Vagina (tissue), 2 donors: ENCODE data around the gene MAPK6. TPM values are rescaled to one million over a fixed set of nuclear protein-coding genes. Genes with fewer than 3 reads are reported as not detected.

Experiments used
- DNase-seq, 2 donors: peaks; one replicate each; pipeline ENCODE4 v3.0.0-alpha.2; 2017; ENCODE audit errors: extremely low spot score in 2 of 2
- H3K27ac ChIP-seq: fragments of 200-600 bp; sonication (generic); one replicate; pipeline ENCODE4 v1.5.1; 2019
- H3K27me3 ChIP-seq: fragments of 200-600 bp; sonication (generic); one replicate; pipeline ENCODE4 v1.5.1; 2019
- H3K36me3 ChIP-seq, 2 donors: fragments of 200-600 bp; sonication (generic); one replicate each; pipeline ENCODE4 v1.5.1; 2017 to 2019
- H3K4me1 ChIP-seq: fragments of 200-600 bp; sonication (generic); one replicate; pipeline ENCODE4 v1.5.1; 2019
- H3K4me3 ChIP-seq, 2 donors: fragments of 200-600 bp; sonication (generic); 1 replicate in 1 of 2; 2 replicates in 1 of 2; pipeline ENCODE4 v1.5.1; 2016 to 2019
- H3K9me3 ChIP-seq: fragments of 200-600 bp; sonication (generic); one replicate; pipeline ENCODE4 v1.5.1; 2019
- CTCF ChIP-seq, 3 experiments: fragments of 450-650 bp in 2 of 3; fragments of 200-600 bp in 1 of 3; sonication (generic) in 1 of 3; IDR thresholded peaks; one replicate each; pipeline ENCODE4 v1.5.1; 2017 to 2019; ENCODE audit warnings: antibody characterized with exemption in 3 of 3, mild to moderate bottlenecking in 2 of 3, moderate library complexity in 2 of 3
- POLR2A ChIP-seq, 2 donors: fragments of 450-650 bp; IDR thresholded peaks; one replicate each; pipeline ENCODE4 v1.6.1; 2017; ENCODE audit warnings: antibody characterized with exemption in 2 of 2, mild to moderate bottlenecking in 2 of 2, moderate library complexity in 2 of 2
- POLR2AphosphoS5 ChIP-seq, 2 donors: sonication (generic); formaldehyde crosslinking; IDR thresholded peaks; one replicate each; pipeline ENCODE4 v1.9.0; 2017; ENCODE audit warnings: antibody characterized with exemption in 2 of 2, mild to moderate bottlenecking in 2 of 2, low read depth in 1 of 2; ENCODE audit not compliant: insufficient read depth in 1 of 2
- intact Hi-C: fragments of 100-400 bp; cut with DNase I; formaldehyde crosslinking; loops from one replicate; pipeline ENCODE4 v1.15.1; 2023
- total RNA-seq: library from RNA; depleted of rRNA; stranded (reverse); fragments of >200 nt; gene quantifications from one replicate; pipeline ENCODE4 v1.2.3, GENCODE V29; 2016

Gene MAPK6
- total RNA-seq, 1 donor from 2014 or later, result 41.0 TPM

GRCh38 chr15:51971375-51972133, 47.5 kb upstream of the MAPK6 start, which contains the start of gene LEO1:
TSS of gene LEO1 (minus strand) at chr15:51971778. CDS start at chr15:51971745, 33 bp downstream.
- peak in 1 of 2 donors; percentile 92 for DNase-seq
- Histone ChIP-seq H3K36me3 (peaks cover 0 to 11% of the 10 kb centered on the region in 2 donors), H3K27ac (peak within 1 kb of the TSS; percentile 84), H3K4me1 (peaks cover 14% of the 10 kb centered on the region), H3K9me3 (peaks cover 14% of the 10 kb centered on the region), H3K4me3 (peak within 1 kb of the TSS; percentile 70 to 91), H3K27me3 (no peaks in the 10 kb centered on the region)
- TF ChIP-seq POLR2A (IDR thresholded peaks at IDR 0.05) (no peak), POLR2AphosphoS5 (IDR thresholded peaks at IDR 0.05; ENCODE audit: insufficient read depth in 1 of 2, low read depth in 1 of 2) (peak; percentile 85 to 89), CTCF (IDR thresholded peaks at IDR 0.05) (peak in 2 of 3 experiments; percentile 9 to 56)
- intact Hi-C loops, result no loop called here

GRCh38 chr15:51973220-51973619, 45.8 kb upstream of the MAPK6 start:
- no peak overlapping the region for H3K27ac ChIP-seq
- intact Hi-C loops, result no loop called here
- H3K36me3 ChIP-seq, result no peaks in the 10 kb centered on the region
- H3K4me1 ChIP-seq, result peaks cover 14% of the 10 kb centered on the region
- no peak overlapping the region for H3K4me3 ChIP-seq
- DNase-seq, result no peak
- no peaks in the 10 kb centered on the region for H3K9me3 ChIP-seq
- no peaks in the 10 kb centered on the region for H3K27me3 ChIP-seq
- TF ChIP-seq POLR2A (IDR thresholded peaks at IDR 0.05) (no peak), CTCF (IDR thresholded peaks at IDR 0.05) (no peak), POLR2AphosphoS5 (IDR thresholded peaks at IDR 0.05; ENCODE audit: insufficient read depth in 1 of 2, low read depth in 1 of 2) (no peak)

- no peaks in the 10 kb centered on the region for H3K9me3 ChIP-seq
- no peak for DNase-seq
- intact Hi-C loops, result no loop called here
- no peaks in the 10 kb centered on the region for H3K27me3 ChIP-seq
- no peaks in the 10 kb centered on the region for H3K36me3 ChIP-seq
- H3K4me1 ChIP-seq, result peaks cover 14% of the 10 kb centered on the region
- no peak overlapping the region for H3K4me3 ChIP-seq
- TF ChIP-seq CTCF (IDR thresholded peaks at IDR 0.05), result no peak
- TF ChIP-seq POLR2AphosphoS5 (IDR thresholded peaks at IDR 0.05; ENCODE audit: insufficient read depth in 1 of 2, low read depth in 1 of 2), result no peak
- no peak for TF ChIP-seq POLR2A (IDR thresholded peaks at IDR 0.05)
- H3K27ac ChIP-seq, result no peak overlapping the region
Measured at GRCh38 chr15:51973775-51974174, 45.2 kb upstream of the MAPK6 start.

GRCh38 chr15:51982013-51982769, 36.8 kb upstream of the MAPK6 start:
- H3K4me1 ChIP-seq, result peaks cover 17% of the 10 kb centered on the region
- intact Hi-C loops, result no loop called here
- no peaks in the 10 kb centered on the region for H3K36me3 ChIP-seq
- no peak overlapping the region for H3K4me3 ChIP-seq
- TF ChIP-seq POLR2AphosphoS5 (IDR thresholded peaks at IDR 0.05; ENCODE audit: insufficient read depth in 1 of 2, low read depth in 1 of 2), result no peak
- TF ChIP-seq CTCF (IDR thresholded peaks at IDR 0.05), result peak in 1 of 3 experiments; percentile 1
- TF ChIP-seq POLR2A (IDR thresholded peaks at IDR 0.05), result no peak
- no peaks in the 10 kb centered on the region for H3K27me3 ChIP-seq
- no peak for DNase-seq
- no peaks in the 10 kb centered on the region for H3K9me3 ChIP-seq
- peak overlapping the region; percentile 64 for H3K27ac ChIP-seq
